ENCODE results near the gene TROAP. TPM values are rescaled to one million over a fixed set of nuclear protein-coding genes. Genes with fewer than 3 reads are reported as not detected.

Gene TROAP
- polyA plus RNA-seq, 4 donors = 1.3 to 29.5 (median 16.0) TPM; not detected in 1

DNA sequence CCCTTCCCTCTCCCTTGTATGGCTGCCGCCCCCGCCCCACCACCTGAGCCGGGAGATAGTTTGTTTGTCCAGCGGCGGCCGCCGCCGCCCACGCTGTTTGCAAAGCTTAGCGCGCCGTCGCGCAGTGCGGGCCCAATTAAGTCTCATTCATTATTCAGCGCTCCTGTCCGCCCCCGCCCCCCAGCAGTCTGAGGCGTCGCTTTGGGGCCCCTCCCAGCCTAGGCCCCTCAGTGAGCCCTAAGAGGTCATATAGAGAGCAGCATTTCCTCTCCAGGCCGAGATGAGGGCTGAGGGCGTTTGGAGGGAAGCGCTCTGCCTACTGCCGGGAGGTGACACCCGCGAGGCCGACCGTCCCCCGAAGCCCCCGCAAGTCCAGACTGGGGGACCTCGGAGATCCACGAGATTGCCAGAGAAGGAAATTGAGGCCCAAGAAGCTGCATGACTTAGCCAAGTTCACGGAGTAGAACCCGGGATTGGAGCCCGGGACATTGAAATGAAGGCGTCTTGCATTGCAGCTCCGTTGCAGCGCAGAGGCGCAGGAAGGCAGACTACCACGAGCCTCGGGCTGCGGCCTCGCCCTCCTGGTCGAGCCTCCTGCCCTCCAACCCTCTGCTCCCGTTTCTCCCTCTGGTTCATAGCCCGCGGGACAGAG, 23.7 kb downstream of the TROAP start, which contains the start of gene DNAJC22:
DNAJC22 (plus strand) TSS at position 230 of the 652 bp plus-strand sequence. CDS start 1,985 bp downstream, outside the sequence.
- Histone ChIP-seq H3K4me3 (ENCODE audit: low read depth in 1 of 3, low read length in 3 of 3) (peak within 1 kb of the TSS in 2 of 3 donors; percentile 49 to 56), H3K36me3 (ENCODE audit: control insufficient read depth in 3 of 3, insufficient read depth in 2 of 3, low read depth in 1 of 3, low read length in 3 of 3) (peaks cover 0 to 13% (median 0%) of the 10 kb centered on the region in 3 donors), H3K4me1 (ENCODE audit: control insufficient read depth in 3 of 3, insufficient read depth in 2 of 3, low read depth in 1 of 3, low read length in 2 of 3) (peaks cover 6 to 61% (median 14%) of the 10 kb centered on the region in 3 donors), H3K27me3 (ENCODE audit: control insufficient read depth in 3 of 3, insufficient read depth in 3 of 3, low read length in 3 of 3) (peaks cover 0 to 64% (median 17%) of the 10 kb centered on the region in 3 donors), H3K27ac (ENCODE audit: low read depth in 1 of 3, low read length in 2 of 3) (no peak within 1 kb of the TSS), H3K9me3 (ENCODE audit: control insufficient read depth in 2 of 2, insufficient read depth in 1 of 2, low read depth in 1 of 2, low read length in 1 of 2) (no peaks in the 10 kb centered on the region)
- 1% methylated on average over 43 to 47 of the region's 47 CpGs for WGBS, 3 donors
- FAIRE-seq (no peak), DNase-seq (peak in 1 of 2 donors; percentile 57)

DNA sequence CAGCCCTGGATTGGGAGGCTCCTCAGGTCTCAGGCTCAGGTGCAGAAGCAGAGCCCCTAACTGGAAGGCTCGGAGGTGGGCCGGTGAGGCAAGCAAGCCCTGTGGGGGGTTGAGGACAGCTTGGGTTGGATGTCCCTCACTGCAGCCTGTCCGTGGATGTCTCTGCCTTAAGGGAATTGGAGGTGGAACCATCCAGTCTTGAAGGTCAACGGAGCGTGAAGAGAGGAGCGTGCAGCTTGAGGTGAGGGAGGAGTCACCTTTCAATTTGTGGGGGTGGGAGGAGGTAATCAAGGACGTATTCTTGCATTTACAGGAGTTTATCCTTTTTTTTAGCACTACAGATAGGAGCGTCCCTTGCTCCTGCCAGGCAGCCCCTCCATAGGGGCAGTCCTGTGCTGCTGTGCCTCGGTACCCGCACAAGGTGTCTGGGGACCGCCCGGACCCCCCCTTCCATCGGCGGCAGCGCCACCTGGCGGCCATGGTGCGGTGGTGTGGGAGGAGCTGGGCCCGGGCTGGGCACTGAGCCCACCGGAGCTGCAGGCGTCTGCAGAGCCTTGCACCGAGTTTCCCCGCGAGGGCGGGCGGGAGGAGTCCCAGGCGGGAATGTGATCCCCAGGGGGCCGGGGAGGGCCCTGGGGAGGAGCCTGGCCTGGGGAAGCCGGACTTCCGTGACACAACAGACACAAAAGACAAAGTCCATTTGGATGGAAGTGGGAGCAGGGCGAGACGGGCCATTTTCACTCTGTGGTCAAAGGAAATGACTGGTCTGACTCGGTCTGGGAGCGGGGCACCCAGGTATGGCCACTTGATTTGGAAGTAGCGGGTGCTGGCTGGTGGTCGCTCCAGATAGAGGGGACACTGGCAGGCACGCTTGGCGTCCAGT, 24.5 kb downstream of the TROAP start:
- Histone ChIP-seq H3K9me3 (ENCODE audit: control insufficient read depth in 2 of 2, insufficient read depth in 1 of 2, low read depth in 1 of 2, low read length in 1 of 2) (no peaks in the 10 kb centered on the region), H3K27me3 (ENCODE audit: control insufficient read depth in 3 of 3, insufficient read depth in 3 of 3, low read length in 3 of 3) (peaks cover 0 to 57% (median 17%) of the 10 kb centered on the region in 3 donors), H3K36me3 (ENCODE audit: control insufficient read depth in 3 of 3, insufficient read depth in 2 of 3, low read depth in 1 of 3, low read length in 3 of 3) (peaks cover 0 to 13% (median 0%) of the 10 kb centered on the region in 3 donors), H3K4me3 (ENCODE audit: low read depth in 1 of 3, low read length in 3 of 3) (peak overlapping the region in 2 of 3 donors; percentile 49 to 56), H3K27ac (ENCODE audit: low read depth in 1 of 3, low read length in 2 of 3) (peak overlapping the region; percentile 9 to 53 (median 46)), H3K4me1 (ENCODE audit: control insufficient read depth in 3 of 3, insufficient read depth in 2 of 3, low read depth in 1 of 3, low read length in 2 of 3) (peaks cover 4 to 54% (median 14%) of the 10 kb centered on the region in 3 donors)
- DNase-seq (peak; percentile 91 to 93), FAIRE-seq (no peak)
- 7 to 8% (median 8%) methylated on average over 30 to 37 of the region's 37 CpGs for WGBS, 3 donors

DNA sequence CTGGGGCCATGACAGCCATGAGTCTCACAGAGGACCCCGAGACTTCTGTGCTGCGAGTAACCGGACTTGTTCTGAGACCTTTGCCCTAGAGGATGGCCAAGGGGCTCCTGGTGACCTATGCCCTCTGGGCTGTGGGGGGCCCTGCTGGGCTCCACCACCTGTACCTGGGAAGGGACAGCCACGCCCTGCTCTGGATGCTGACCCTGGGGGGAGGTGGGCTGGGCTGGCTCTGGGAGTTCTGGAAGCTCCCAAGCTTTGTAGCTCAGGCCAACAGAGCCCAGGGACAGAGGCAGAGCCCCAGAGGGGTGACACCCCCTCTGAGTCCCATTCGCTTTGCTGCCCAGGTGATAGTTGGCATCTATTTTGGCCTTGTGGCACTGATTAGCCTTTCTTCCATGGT, 25.7 kb downstream of the TROAP start:
- peaks cover 0 to 44% (median 17%) of the 10 kb centered on the region in 3 donors for H3K27me3 ChIP-seq (ENCODE audit: control insufficient read depth in 3 of 3, insufficient read depth in 3 of 3, low read length in 3 of 3)
- no peaks in the 10 kb centered on the region for H3K9me3 ChIP-seq (ENCODE audit: control insufficient read depth in 2 of 2, insufficient read depth in 1 of 2, low read depth in 1 of 2, low read length in 1 of 2)
- peak overlapping the region in 2 of 3 donors; percentile 9 to 46 for H3K27ac ChIP-seq (ENCODE audit: low read depth in 1 of 3, low read length in 2 of 3)
- DNase-seq (no peak), FAIRE-seq (no peak)
- H3K4me3 ChIP-seq (ENCODE audit: low read depth in 1 of 3, low read length in 3 of 3) = peak overlapping the region in 2 of 3 donors; percentile 49 to 56
- peaks cover 2 to 42% (median 8%) of the 10 kb centered on the region in 3 donors for H3K4me1 ChIP-seq (ENCODE audit: control insufficient read depth in 3 of 3, insufficient read depth in 2 of 3, low read depth in 1 of 3, low read length in 2 of 3)
- WGBS, 3 donors = 68 to 83% (median 79%) methylated on average over 5 of the region's 5 CpGs
- peaks cover 0 to 16% (median 0%) of the 10 kb centered on the region in 3 donors for H3K36me3 ChIP-seq (ENCODE audit: control insufficient read depth in 3 of 3, insufficient read depth in 2 of 3, low read depth in 1 of 3, low read length in 3 of 3)

DNA sequence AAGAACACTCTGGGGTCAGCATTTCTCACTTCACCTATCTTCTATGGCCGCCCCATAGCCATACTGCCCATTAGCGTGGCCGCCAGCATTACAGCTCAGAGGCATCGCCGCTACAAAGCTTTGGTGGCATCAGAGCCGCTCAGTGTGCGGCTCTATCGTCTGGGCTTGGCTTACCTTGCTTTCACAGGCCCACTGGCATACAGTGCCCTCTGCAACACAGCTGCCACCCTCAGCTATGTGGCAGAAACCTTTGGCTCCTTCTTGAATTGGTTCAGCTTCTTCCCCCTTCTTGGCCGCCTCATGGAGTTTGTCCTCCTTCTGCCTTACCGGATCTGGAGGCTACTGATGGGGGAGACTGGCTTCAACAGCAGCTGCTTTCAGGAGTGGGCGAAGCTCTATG, 26.2 kb downstream of the TROAP start:
- Histone ChIP-seq H3K27ac (ENCODE audit: low read depth in 1 of 3, low read length in 2 of 3) (peak overlapping the region in 1 of 3 donors; percentile 46), H3K36me3 (ENCODE audit: control insufficient read depth in 3 of 3, insufficient read depth in 2 of 3, low read depth in 1 of 3, low read length in 3 of 3) (peaks cover 0 to 19% (median 0%) of the 10 kb centered on the region in 3 donors), H3K9me3 (ENCODE audit: control insufficient read depth in 2 of 2, insufficient read depth in 1 of 2, low read depth in 1 of 2, low read length in 1 of 2) (no peaks in the 10 kb centered on the region), H3K27me3 (ENCODE audit: control insufficient read depth in 3 of 3, insufficient read depth in 3 of 3, low read length in 3 of 3) (peaks cover 0 to 39% (median 15%) of the 10 kb centered on the region in 3 donors), H3K4me3 (ENCODE audit: low read depth in 1 of 3, low read length in 3 of 3) (peak overlapping the region in 2 of 3 donors; percentile 49 to 56), H3K4me1 (ENCODE audit: control insufficient read depth in 3 of 3, insufficient read depth in 2 of 3, low read depth in 1 of 3, low read length in 2 of 3) (peaks cover 2 to 37% (median 8%) of the 10 kb centered on the region in 3 donors)
- WGBS, 3 donors = 80 to 91% (median 86%) methylated on average over 11 of the region's 11 CpGs
- FAIRE-seq (no peak), DNase-seq (no peak)

DNA sequence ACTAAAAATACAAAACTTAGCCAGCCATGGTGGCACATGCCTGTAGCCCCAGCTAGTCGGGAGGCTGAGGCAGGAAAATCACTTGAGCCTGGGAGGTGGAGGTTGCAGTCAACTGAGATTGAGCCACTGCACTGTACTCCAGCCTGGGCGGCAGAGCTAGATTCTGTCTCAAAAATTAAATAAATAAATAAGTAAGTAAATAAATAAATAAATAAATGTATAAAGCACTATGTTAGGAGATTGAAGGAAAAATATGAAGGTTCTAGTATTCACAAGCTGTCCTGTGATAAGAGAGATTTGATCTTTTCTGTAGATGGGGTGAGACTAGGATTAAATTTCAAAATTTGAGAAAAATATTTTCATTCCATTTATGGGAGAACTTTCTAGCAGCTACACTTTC, 29.3 kb downstream of the TROAP start:
- Histone ChIP-seq H3K4me1 (ENCODE audit: control insufficient read depth in 3 of 3, insufficient read depth in 2 of 3, low read depth in 1 of 3, low read length in 2 of 3) (peaks cover 0 to 14% (median 2%) of the 10 kb centered on the region in 3 donors), H3K27me3 (ENCODE audit: control insufficient read depth in 3 of 3, insufficient read depth in 3 of 3, low read length in 3 of 3) (peaks cover 0 to 9% (median 0%) of the 10 kb centered on the region in 3 donors), H3K4me3 (ENCODE audit: low read depth in 1 of 3, low read length in 3 of 3) (no peak overlapping the region), H3K36me3 (ENCODE audit: control insufficient read depth in 3 of 3, insufficient read depth in 2 of 3, low read depth in 1 of 3, low read length in 3 of 3) (peaks cover 0 to 19% (median 0%) of the 10 kb centered on the region in 3 donors), H3K27ac (ENCODE audit: low read depth in 1 of 3, low read length in 2 of 3) (no peak overlapping the region), H3K9me3 (ENCODE audit: control insufficient read depth in 2 of 2, insufficient read depth in 1 of 2, low read depth in 1 of 2, low read length in 1 of 2) (no peaks in the 10 kb centered on the region)
- FAIRE-seq (no peak), DNase-seq (no peak)
- 81 to 85% (median 81%) methylated on average over 2 of the region's 2 CpGs for WGBS, 3 donors

GRCh38 chr12:49355913-49356312, 32.9 kb downstream of the TROAP start:
- Histone ChIP-seq H3K4me3 (ENCODE audit: low read depth in 1 of 3, low read length in 3 of 3) (no peak overlapping the region), H3K9me3 (ENCODE audit: control insufficient read depth in 2 of 2, insufficient read depth in 1 of 2, low read depth in 1 of 2, low read length in 1 of 2) (no peaks in the 10 kb centered on the region), H3K27me3 (ENCODE audit: control insufficient read depth in 3 of 3, insufficient read depth in 3 of 3, low read length in 3 of 3) (no peaks in the 10 kb centered on the region), H3K36me3 (ENCODE audit: control insufficient read depth in 3 of 3, insufficient read depth in 2 of 3, low read depth in 1 of 3, low read length in 3 of 3) (peaks cover 0 to 11% (median 0%) of the 10 kb centered on the region in 3 donors), H3K4me1 (ENCODE audit: control insufficient read depth in 3 of 3, insufficient read depth in 2 of 3, low read depth in 1 of 3, low read length in 2 of 3) (no peaks in the 10 kb centered on the region), H3K27ac (ENCODE audit: low read depth in 1 of 3, low read length in 2 of 3) (no peak overlapping the region)
- no peak for DNase-seq
- WGBS, 3 donors = 95 to 97% (median 95%) methylated on average over 10 of the region's 10 CpGs
- no peak for FAIRE-seq

- no peak overlapping the region for H3K27ac ChIP-seq (ENCODE audit: low read depth in 1 of 3, low read length in 2 of 3)
- H3K36me3 ChIP-seq (ENCODE audit: control insufficient read depth in 3 of 3, insufficient read depth in 2 of 3, low read depth in 1 of 3, low read length in 3 of 3) = peaks cover 0 to 6% (median 0%) of the 10 kb centered on the region in 3 donors
- FAIRE-seq (no peak), DNase-seq (peak in 1 of 2 donors; percentile 34)
- H3K9me3 ChIP-seq (ENCODE audit: control insufficient read depth in 2 of 2, insufficient read depth in 1 of 2, low read depth in 1 of 2, low read length in 1 of 2) = no peaks in the 10 kb centered on the region
- H3K27me3 ChIP-seq (ENCODE audit: control insufficient read depth in 3 of 3, insufficient read depth in 3 of 3, low read length in 3 of 3) = no peaks in the 10 kb centered on the region
- 15 to 23% (median 15%) methylated on average over 3 of the region's 3 CpGs for WGBS, 3 donors
- no peak overlapping the region for H3K4me3 ChIP-seq (ENCODE audit: low read depth in 1 of 3, low read length in 3 of 3)
- no peaks in the 10 kb centered on the region for H3K4me1 ChIP-seq (ENCODE audit: control insufficient read depth in 3 of 3, insufficient read depth in 2 of 3, low read depth in 1 of 3, low read length in 2 of 3)
These were observed 34.1 kb downstream of the TROAP start for GRCh38 chr12:49357103-49357678.

Measured in small intestine (tissue), 7 donors.